AG04450 (cell line): ENCODE data around the gene SYNE3. TPM values are rescaled to one million over a fixed set of nuclear protein-coding genes. Genes with fewer than 3 reads are reported as not detected.

Source experiments
- CTCF ChIA-PET: fragments of 300-600, 350-600 bp; formaldehyde crosslinking; extraction: SDS; loops from one replicate; lab custom pipeline; 2022; ENCODE audit warnings: antibody characterized with exemption, inconsistent platforms; lab: Charles Lee
- POLR2A ChIA-PET: fragments of 350-600 bp; formaldehyde crosslinking; extraction: SDS; loops from one replicate; lab custom pipeline; 2021; ENCODE audit warnings: antibody characterized with exemption, inconsistent platforms; lab: Yijun Ruan, JAX
- DNase-seq: peaks from one replicate; pipeline ENCODE4 v3.0.0-alpha.2; 2011; ENCODE audit warnings: low read depth, low spot score
- H3K27ac ChIP-seq: one replicate; pipeline ENCODE4 v1.5.1; 2012; ENCODE audit warnings: low read depth, low read length, control low read depth
- H3K27me3 ChIP-seq: one replicate; pipeline ENCODE4 v1.6.0; 2012; ENCODE audit warnings: low read length; ENCODE audit not compliant: control insufficient read depth, insufficient read depth
- H3K4me3 ChIP-seq: 2 replicates; pipeline ENCODE4 v1.5.1; 2011; ENCODE audit warnings: mild to moderate bottlenecking, low read depth, low read length, control low read depth
- H3K9me3 ChIP-seq: 2 replicates; pipeline ENCODE4 v1.5.1; 2012; ENCODE audit warnings: low read length; ENCODE audit not compliant: control insufficient read depth, insufficient read depth
- CTCF ChIP-seq: IDR thresholded peaks from 2 replicates; pipeline ENCODE4 v1.5.1; 2011; ENCODE audit warnings: low read depth, low read length, control low read depth, inconsistent platforms
- polyA plus RNA-seq: library from polyadenylated mRNA; depleted of rRNA; stranded (reverse); fragments of >200 nt; gene quantifications from 2 replicates; pipeline ENCODE4 v1.2.3, GENCODE V29; 2011

Gene SYNE3
- polyA plus RNA-seq, 1 experiment, result 4.2 TPM

- CTCF ChIA-PET, result interaction anchor here (1.8 to 7.5 kb wide), 2 partner anchors 40 to 45 kb away, joined by 4 to 43 read pairs; no protein-coding TSS in a partner anchor
- Histone ChIP-seq H3K27ac (no peak overlapping the region), H3K9me3 (peaks cover 3% of the 10 kb centered on the region; the same call in 1 of the 2 replicates), H3K27me3 (no peaks in the 10 kb centered on the region), H3K4me3 (no peak overlapping the region)
- POLR2A ChIA-PET, result no interaction called here
- DNase-seq, result no peak
- TF ChIP-seq CTCF, result no peak
These were observed 28.8 kb downstream of the SYNE3 start for GRCh38 chr14:95487669-95488084.

GRCh38 chr14:95486875-95487668 is 29.4 kb downstream of the SYNE3 start:
- POLR2A ChIA-PET, result no interaction called here
- no peak overlapping the region for H3K4me3 ChIP-seq
- TF ChIP-seq CTCF, result no peak
- no peak overlapping the region for H3K27ac ChIP-seq
- H3K9me3 ChIP-seq, result no peaks in the 10 kb centered on the region
- H3K27me3 ChIP-seq, result no peaks in the 10 kb centered on the region
- CTCF ChIA-PET, result interaction anchor here (1.8 to 7.5 kb wide), 2 partner anchors 40 to 45 kb away, joined by 4 to 43 read pairs; no protein-coding TSS in a partner anchor
- no peak for DNase-seq

- ChIA-PET CTCF (interaction anchor here (0.8 kb wide), 1 partner anchor 43 kb away, joined by 3 read pairs; no protein-coding TSS in a partner anchor), POLR2A (no interaction called here)
- no peak for TF ChIP-seq CTCF
- DNase-seq, result no peak
- Histone ChIP-seq H3K4me3 (no peak overlapping the region), H3K9me3 (no peaks in the 10 kb centered on the region), H3K27me3 (no peaks in the 10 kb centered on the region), H3K27ac (no peak overlapping the region)
These were observed 31.1 kb downstream of the SYNE3 start for GRCh38 chr14:95485222-95485819.

- Histone ChIP-seq H3K4me3 (no peak overlapping the region), H3K27me3 (no peaks in the 10 kb centered on the region), H3K9me3 (no peaks in the 10 kb centered on the region), H3K27ac (no peak overlapping the region)
- POLR2A ChIA-PET, result no interaction called here
- no peak for DNase-seq
- no peak for TF ChIP-seq CTCF
- CTCF ChIA-PET, result interaction anchor here (1.5 to 1.9 kb wide), 3 partner anchors 26 to 43 kb away, joined by 3 to 14 read pairs (median 9); no protein-coding TSS in a partner anchor
These were observed 32.2 kb downstream of the SYNE3 start for GRCh38 chr14:95484296-95484695.
